Neural progenitor cell (in vitro differentiated cells): Measurements from ENCODE around the gene EPB41L4A. TPM values are rescaled to one million over a fixed set of nuclear protein-coding genes. Genes with fewer than 3 reads are reported as not detected.

Experiments
- DNase-seq: peaks from one replicate; pipeline ENCODE4 v3.0.0-alpha.2; 2016; ENCODE audit warnings: low spot score
- H2AFZ ChIP-seq: fragments of 200-600 bp; sonication (generic); replicated peaks from 2 replicates; pipeline ENCODE4 v1.6.1; 2016; ENCODE audit warnings: antibody characterized with exemption
- H3F3A ChIP-seq: fragments of 200-600 bp; sonication (generic); 2 replicates; pipeline ENCODE4 v1.6.1; 2016; ENCODE audit warnings: antibody characterized with exemption, low read depth
- H3K27ac ChIP-seq: fragments of 200-600 bp; sonication (generic); 2 replicates; pipeline ENCODE4 v1.5.1; 2016; ENCODE audit warnings: mild to moderate bottlenecking
- H3K27me3 ChIP-seq: fragments of 200-600 bp; sonication (generic); 2 replicates; pipeline ENCODE4 v1.6.1; 2016; ENCODE audit warnings: mild to moderate bottlenecking, moderate library complexity
- H3K36me3 ChIP-seq: fragments of 200-600 bp; sonication (generic); 2 replicates; pipeline ENCODE4 v1.5.1; 2016
- H3K4me1 ChIP-seq: fragments of 200-600 bp; sonication (generic); 2 replicates; pipeline ENCODE4 v1.6.1; 2016; ENCODE audit warnings: mixed run types
- H3K4me2 ChIP-seq: fragments of 200-600 bp; sonication (generic); 2 replicates; pipeline ENCODE4 v1.6.1; 2016
- H3K4me3 ChIP-seq: fragments of 200-600 bp; sonication (generic); 2 replicates; pipeline ENCODE4 v1.5.1; 2016
- H3K79me2 ChIP-seq: fragments of 200-600 bp; sonication (generic); 2 replicates; pipeline ENCODE4 v1.6.1; 2016; ENCODE audit warnings: low read depth
- H3K9ac ChIP-seq: fragments of 200-600 bp; sonication (generic); 2 replicates; pipeline ENCODE4 v1.6.1; 2016
- H3K9me3 ChIP-seq: fragments of 200-600 bp; sonication (generic); 2 replicates; pipeline ENCODE4 v1.5.1; 2016; ENCODE audit warnings: low read depth
- H4K20me1 ChIP-seq: fragments of 200-600 bp; sonication (generic); 2 replicates; pipeline ENCODE4 v1.6.1; 2016; ENCODE audit warnings: low read depth
- H3K27ac Mint-ChIP-seq: 3 replicates; pipeline ENCODE4 v1.8.0; 2021; ENCODE audit warnings: mixed read lengths
- H3K27me3 Mint-ChIP-seq: 2 replicates; pipeline ENCODE4 v1.8.0; 2022; ENCODE audit warnings: low read depth, mild to moderate bottlenecking, inconsistent platforms, moderate library complexity, mixed read lengths; ENCODE audit not compliant: insufficient read depth
- H3K36me3 Mint-ChIP-seq: 3 replicates; pipeline ENCODE4 v1.8.0; 2021; ENCODE audit warnings: mixed read lengths
- H3K4me1 Mint-ChIP-seq: 3 replicates; pipeline ENCODE4 v1.8.0; 2021; ENCODE audit warnings: mixed read lengths
- H3K4me3 Mint-ChIP-seq: 3 replicates; pipeline ENCODE4 v1.8.0; 2021; ENCODE audit warnings: mild to moderate bottlenecking, moderate library complexity, mixed read lengths
- H3K9me3 Mint-ChIP-seq: 3 replicates; pipeline ENCODE4 v1.8.0; 2020; ENCODE audit warnings: mixed read lengths
- EZH2 ChIP-seq: fragments of 200-600 bp; sonication (generic); IDR thresholded peaks from 2 replicates; pipeline ENCODE4 v1.6.1; 2017; ENCODE audit warnings: antibody characterized with exemption, mild to moderate bottlenecking, moderate library complexity
- EZH2phosphoT487 ChIP-seq: fragments of 200-600 bp; sonication (generic); IDR thresholded peaks from 2 replicates; pipeline ENCODE4 v1.6.1; 2017; ENCODE audit warnings: antibody characterized with exemption
- total RNA-seq: library from RNA; depleted of rRNA; stranded (reverse); fragments of >200 nt; gene quantifications from 2 replicates; pipeline ENCODE4 v1.2.3, GENCODE V29; 2015; ENCODE audit warnings: low replicate concordance
- TF ChIP-seq, protein P1 (sequence below): fragments of 200-600 bp; sonication (generic); IDR thresholded peaks from 2 replicates; pipeline ENCODE4 v1.5.1; 2017; ENCODE audit warnings: antibody characterized with exemption, mild to moderate bottlenecking

The EPB41L4A gene
- total RNA-seq, 1 donor from 2014 or later: 2.7 TPM

DNA sequence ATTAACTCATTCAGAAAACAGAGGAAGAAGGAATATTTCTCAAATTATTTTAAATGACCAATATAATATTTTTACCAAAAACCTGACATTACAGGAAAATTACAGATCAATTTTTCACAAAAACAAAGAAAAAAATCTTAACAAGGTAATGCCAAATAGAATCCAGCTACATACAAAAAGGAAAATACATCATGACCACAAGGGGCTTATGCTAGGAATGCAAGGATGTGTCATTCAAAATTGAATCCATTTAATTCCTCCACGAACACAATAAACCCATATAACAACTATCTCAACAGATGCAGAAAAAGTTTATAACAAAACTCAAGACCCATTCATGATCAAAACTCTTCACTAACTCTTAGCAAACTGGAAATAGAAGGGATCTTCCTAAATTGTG is 239.8 kb downstream of the EPB41L4A start:
- no peak overlapping the region for H3K4me3 Mint-ChIP-seq
- peaks cover 2% of the 10 kb centered on the region for H3K27me3 Mint-ChIP-seq
- H3F3A ChIP-seq: no peaks in the 10 kb centered on the region
- H3K4me3 ChIP-seq: no peak overlapping the region
- no peak overlapping the region for H3K9ac ChIP-seq
- H3K4me2 ChIP-seq: no peak overlapping the region
- H3K4me1 Mint-ChIP-seq: peaks cover 38% of the 10 kb centered on the region
- no peaks in the 10 kb centered on the region for H3K9me3 ChIP-seq
- peaks cover 16% of the 10 kb centered on the region for H3K4me1 ChIP-seq
- H3K9me3 Mint-ChIP-seq: peaks cover 5% of the 10 kb centered on the region
- no peak overlapping the region for H3K27ac ChIP-seq
- H3K27me3 ChIP-seq: no peaks in the 10 kb centered on the region
- TF ChIP-seq EZH2phosphoT487: no peak
- TF ChIP-seq EZH2: no peak
- TF ChIP-seq, protein P1, sequence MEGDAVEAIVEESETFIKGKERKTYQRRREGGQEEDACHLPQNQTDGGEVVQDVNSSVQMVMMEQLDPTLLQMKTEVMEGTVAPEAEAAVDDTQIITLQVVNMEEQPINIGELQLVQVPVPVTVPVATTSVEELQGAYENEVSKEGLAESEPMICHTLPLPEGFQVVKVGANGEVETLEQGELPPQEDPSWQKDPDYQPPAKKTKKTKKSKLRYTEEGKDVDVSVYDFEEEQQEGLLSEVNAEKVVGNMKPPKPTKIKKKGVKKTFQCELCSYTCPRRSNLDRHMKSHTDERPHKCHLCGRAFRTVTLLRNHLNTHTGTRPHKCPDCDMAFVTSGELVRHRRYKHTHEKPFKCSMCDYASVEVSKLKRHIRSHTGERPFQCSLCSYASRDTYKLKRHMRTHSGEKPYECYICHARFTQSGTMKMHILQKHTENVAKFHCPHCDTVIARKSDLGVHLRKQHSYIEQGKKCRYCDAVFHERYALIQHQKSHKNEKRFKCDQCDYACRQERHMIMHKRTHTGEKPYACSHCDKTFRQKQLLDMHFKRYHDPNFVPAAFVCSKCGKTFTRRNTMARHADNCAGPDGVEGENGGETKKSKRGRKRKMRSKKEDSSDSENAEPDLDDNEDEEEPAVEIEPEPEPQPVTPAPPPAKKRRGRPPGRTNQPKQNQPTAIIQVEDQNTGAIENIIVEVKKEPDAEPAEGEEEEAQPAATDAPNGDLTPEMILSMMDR: peak; percentile 3
- no peak for DNase-seq
- H3K27ac Mint-ChIP-seq: peak overlapping the region; percentile 22
- H3K79me2 ChIP-seq: no peaks in the 10 kb centered on the region
- no peaks in the 10 kb centered on the region for H4K20me1 ChIP-seq
- H2AFZ ChIP-seq: no peak overlapping the region
- peaks cover 23% of the 10 kb centered on the region for H3K36me3 Mint-ChIP-seq
- H3K36me3 ChIP-seq: no peaks in the 10 kb centered on the region

DNA sequence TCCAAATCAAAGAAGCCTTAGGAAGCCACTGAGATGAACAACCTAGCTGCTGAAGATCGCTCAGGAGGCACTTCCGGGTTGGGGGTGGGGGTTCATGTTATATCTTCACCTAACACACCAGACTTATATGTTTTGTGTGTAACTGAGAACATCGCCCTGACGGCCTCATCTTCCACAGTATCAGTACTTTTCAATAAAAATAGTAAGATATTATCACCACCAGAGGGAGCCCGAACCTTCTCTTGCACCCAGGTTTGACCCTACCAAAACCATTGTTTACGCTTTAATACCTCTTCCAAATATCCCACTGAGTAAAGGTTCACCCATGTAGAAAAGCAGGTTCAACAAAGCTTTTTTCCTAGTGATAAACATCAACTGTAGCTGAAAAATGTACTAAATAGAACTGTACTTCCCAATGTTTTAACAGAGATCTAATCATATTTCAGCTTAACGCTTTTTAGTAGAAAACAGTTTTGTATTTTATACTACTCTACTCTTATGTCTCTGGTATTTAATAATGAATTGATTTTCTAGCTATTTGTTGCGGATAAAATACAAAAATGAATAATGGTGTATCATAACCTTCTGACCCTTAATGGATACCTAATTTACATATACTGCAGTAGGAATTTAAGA is 244.0 kb downstream of the EPB41L4A start:
- H3K27me3 ChIP-seq: no peaks in the 10 kb centered on the region
- peak overlapping the region; percentile 27 for H3K4me2 ChIP-seq
- Mint-ChIP-seq H3K9me3 (peaks cover 5% of the 10 kb centered on the region), H3K36me3 (peaks cover 16% of the 10 kb centered on the region), H3K27ac (no peak overlapping the region), H3K4me3 (no peak overlapping the region), H3K4me1 (peaks cover 14% of the 10 kb centered on the region), H3K27me3 (no peaks in the 10 kb centered on the region)
- H3K27ac ChIP-seq: no peak overlapping the region
- H3K36me3 ChIP-seq: no peaks in the 10 kb centered on the region
- no peak overlapping the region for H3K4me3 ChIP-seq
- H3F3A ChIP-seq: peaks cover 11% of the 10 kb centered on the region
- peaks cover 2% of the 10 kb centered on the region for H3K4me1 ChIP-seq
- no peaks in the 10 kb centered on the region for H3K9me3 ChIP-seq
- peak overlapping the region; percentile 58 for H2AFZ ChIP-seq
- TF ChIP-seq EZH2phosphoT487: no peak
- TF ChIP-seq, protein P1: peak; percentile 78
- no peaks in the 10 kb centered on the region for H3K79me2 ChIP-seq
- H3K9ac ChIP-seq: no peak overlapping the region
- no peaks in the 10 kb centered on the region for H4K20me1 ChIP-seq
- DNase-seq: peak; percentile 74

DNA sequence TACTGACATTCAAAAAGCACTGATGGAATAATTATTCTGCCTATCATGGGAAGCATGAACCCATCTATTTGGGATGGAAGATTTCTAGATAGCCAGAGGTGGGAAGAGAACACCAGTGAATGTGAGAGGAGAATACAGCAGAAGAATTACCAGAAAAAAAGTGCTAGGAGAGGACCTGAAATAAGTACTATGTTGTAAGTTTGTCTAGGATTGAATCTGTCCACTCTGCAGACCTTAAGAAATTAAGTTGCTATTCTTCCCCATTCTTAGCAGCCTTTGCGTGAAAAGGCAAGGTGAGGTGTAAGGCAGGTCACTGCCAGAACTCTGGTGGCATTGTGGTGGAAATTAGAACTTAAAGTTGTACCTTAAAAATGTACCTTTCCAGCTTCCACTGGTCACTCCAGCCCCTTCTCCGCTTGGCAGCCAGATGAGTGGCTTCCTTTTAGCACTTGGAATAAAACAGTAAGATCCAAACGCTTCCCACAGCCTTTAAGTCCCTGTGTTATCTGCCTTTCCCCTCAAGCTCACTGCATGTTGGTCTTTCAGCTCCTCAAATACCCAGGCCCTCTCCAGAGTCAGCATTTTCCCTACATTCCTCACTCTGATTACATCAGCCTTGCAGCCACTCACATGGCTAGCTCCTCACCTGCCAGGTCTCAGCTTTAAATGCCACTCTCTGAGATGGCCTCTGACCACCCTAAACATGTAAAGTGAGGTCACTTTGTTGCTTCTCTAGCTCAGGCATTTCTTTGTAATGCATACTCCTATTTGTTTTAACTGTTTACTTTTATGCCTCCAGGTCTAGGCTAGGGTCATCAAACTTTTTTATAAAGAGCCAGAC is 253.0 kb downstream of the EPB41L4A start:
- Mint-ChIP-seq H3K27ac (no peak overlapping the region), H3K4me3 (no peak overlapping the region), H3K36me3 (peaks cover 31% of the 10 kb centered on the region), H3K27me3 (no peaks in the 10 kb centered on the region), H3K4me1 (peaks cover 6% of the 10 kb centered on the region), H3K9me3 (no peaks in the 10 kb centered on the region)
- Histone ChIP-seq H3K27ac (peak overlapping the region; percentile 31), H3K4me1 (peaks cover 27% of the 10 kb centered on the region), H2AFZ (no peak overlapping the region), H3K9me3 (no peaks in the 10 kb centered on the region), H3K36me3 (peaks cover 13% of the 10 kb centered on the region), H3K4me3 (no peak overlapping the region), H3K27me3 (no peaks in the 10 kb centered on the region), H3K9ac (no peak overlapping the region), H3K79me2 (peaks cover 22% of the 10 kb centered on the region), H4K20me1 (peaks cover 24% of the 10 kb centered on the region), H3F3A (peaks cover 68% of the 10 kb centered on the region), H3K4me2 (no peak overlapping the region)
- TF ChIP-seq, protein P1: no peak
- no peak for TF ChIP-seq EZH2phosphoT487
- TF ChIP-seq EZH2: no peak
- DNase-seq: no peak
